Activated CD4-positive, CD25-positive, alpha-beta regulatory T cell treated with anti-CD3 and anti-CD28 coated beads, Interleukin-2, amount 50 U/mL, for 16 hours (primary cell): ENCODE results near the gene FOXA2.
"Not testable (repeated sequence)": the region's sequence is repeated elsewhere in the genome, so short reads cannot be mapped to it uniquely, and the experiment has no call there.

ENCODE experiments used
- DNase-seq: peaks from one replicate; pipeline ENCODE4 v3.0.0-alpha.2; 2020; ENCODE audit warnings: low read depth, low spot score

Gene FOXA2

DNA sequence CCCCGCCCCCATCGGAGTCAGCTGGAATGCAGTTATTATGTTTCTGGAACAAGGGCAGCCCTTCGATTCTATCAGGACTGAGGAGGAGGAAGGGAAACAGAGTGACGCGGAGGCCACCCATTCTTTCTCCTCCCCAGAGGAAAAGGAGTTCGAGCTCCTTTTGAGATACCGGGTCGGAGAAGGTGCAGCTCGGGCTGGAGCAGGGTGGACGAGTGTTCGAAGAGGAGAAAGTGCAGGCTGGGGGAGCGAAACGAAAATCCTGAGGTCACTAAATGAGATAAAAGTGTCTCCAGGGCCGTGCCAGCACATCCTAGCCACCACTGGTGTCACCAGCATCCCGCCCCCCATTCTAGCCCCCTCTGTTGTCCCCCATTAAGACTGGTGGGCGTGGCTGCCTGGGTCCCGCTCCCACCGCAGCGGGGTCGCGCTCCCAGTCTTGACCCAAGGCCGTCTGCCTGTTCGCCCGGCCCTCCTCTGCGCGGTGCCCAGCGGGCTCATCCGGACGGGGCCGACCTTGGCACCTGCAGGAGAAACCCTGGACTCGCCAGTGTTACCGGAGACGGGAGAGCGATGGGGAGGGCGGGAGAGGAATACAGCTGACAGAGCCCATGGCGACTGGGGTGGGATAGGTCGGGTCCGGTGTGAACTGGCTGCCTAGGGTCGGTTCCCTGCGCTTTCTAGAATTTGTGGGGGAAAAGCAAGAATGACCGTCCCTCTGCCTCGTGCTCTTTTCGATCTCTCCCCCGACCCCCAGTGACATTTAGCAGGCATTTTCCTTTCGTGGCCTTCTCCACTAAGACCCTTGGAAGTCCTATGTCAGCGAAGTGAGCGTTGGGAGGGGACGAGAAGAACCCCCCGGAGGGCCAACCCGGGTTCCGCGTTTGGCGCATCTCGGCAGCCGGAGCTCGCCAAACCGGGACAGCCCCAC is 16.2 kb downstream of the FOXA2 start:
- DNase-seq: no peak

DNA sequence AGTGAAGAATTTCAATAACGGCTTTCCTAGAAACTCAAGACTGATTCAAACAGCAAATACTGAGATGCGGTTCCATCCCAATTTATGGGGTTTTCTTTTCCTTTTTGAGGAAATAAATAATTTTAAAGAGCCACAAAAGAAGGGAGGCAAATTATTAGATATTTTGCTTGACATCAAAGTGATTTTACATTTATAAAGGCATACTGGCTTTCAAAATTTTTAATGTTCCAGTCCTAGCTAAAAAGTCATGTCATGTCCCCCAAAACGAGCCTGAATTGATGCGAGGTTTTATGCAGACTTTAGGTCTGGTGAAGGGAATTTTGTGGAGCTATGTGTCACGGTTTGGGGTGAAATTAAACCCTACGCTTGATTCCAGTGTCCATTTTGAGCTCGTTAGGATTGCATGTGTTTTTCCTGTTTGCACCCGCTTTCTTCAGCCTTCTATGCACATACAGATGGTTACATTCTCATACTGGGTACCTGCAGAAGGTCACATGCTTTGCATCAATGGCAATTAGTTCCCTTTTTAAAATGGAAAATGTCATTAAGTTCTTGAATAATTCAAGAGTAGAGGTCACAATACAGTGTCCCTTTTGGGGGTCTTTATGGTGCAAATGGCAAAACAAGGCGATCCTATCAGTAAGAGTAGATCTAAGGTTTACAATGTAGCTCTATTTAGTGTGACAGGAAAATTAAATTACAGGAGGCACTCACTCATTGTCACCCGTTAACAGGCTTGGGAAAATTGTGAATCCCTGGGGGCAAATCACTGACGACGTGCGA is 17.3 kb downstream of the FOXA2 start:
- no peak for DNase-seq

DNA sequence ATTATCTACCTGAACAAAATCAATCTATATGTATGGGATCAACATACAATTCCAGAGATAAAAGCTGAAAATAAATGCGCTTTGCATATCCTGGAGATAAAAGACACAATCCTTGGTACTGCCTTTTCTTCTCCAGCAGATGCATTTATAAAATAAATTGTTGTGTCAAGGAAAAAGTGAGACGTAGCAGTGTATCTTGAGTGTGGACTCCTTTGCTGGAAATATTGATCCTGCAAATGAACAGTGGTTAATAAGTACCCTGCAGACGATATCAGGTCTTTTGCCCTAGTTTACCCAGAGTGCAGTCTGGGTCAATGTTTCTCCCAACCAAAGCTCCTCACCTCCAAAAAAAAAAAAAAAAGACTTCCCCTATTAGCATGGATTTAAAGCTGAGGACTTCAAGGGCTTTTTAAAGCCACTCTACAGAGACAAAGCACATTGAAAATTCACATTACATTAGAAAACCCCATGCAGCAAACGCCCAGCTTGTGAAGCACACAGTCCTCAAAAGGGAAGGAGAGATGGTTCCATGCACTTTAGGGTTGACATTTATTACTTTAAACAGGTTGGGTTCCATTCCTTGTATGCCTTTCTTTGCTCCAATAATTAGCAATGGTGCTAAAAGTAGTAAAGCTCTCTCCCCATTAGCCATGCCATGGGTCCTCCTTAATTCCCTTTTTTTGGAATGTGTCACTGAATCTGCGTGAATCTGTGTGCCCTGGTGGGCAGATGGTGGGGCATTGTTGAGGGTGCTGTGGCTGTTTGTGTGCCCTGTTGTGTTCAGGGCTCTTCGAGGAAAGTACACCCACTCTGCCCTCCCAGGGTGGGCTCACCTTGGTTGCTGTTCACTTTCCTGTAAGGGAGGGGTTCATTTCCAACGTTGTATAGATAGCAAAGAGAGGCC is 21.1 kb downstream of the FOXA2 start:
- no peak for DNase-seq

DNA sequence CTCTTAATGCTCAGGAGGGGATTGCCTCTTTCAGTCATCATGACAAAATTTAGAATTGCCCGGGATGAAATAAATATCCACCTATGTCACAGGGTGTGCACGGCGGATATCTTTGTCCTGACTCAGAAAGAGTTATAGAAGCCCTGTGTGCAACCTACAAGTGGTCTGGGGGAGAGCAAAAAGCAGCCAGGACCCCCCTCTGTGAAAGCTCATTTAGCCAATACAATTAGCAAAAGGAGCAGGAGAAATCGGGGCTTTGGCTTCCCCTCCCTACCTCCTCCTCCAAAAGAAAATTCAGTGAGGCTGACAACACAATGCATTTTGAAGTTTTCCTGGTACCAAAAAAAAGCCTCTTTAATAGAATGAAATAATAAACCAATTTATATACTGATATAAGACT is 21.8 kb downstream of the FOXA2 start:
- no peak for DNase-seq

DNA sequence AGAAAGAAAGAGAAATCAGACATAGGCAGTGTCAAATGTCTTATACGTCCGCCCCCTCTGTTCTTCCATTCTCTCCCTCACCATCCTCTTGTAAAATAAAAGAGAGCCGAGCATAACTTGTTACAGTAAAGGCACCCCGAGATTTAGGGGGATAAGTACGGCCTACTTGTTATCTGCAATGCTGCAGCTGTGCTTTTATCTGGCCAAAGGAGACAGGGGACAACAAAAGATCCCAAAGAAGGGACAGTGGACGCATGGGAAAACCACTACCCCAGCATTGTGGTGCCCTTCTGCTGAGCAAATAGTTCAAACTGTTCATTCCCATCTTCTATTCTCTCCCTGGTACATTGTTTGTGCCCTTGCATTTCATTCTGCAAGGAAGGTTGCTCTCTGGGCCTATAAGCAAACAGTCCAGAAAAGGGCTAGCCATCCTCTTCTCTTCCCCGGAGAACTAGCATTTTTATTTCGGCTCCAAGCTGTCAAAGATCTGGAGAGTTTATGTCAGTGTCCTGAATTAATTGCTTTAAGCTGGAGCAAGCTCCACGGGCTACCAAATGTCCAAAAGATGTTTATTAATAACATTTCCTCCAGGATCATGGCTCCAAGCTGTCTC is 22.3 kb downstream of the FOXA2 start:
- no peak for DNase-seq

DNA sequence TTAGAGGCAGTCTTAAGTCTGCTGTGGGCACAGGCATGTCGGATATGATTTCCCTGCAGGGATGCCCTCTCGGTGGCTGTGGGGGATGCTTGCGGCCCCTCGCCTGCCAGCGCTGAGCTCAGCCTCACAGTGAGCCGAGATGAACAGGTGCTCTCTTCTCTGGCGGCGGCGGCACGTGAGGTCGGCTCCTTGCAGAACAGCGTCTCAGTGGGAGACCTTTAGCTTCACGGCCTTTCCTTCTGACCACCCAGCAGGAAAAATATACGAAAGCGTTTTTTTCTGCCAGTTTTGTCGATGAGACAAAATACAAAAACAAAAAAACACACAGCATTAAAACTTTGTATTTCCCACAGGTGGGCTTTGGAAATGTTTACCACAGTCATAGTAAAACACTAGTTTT is 23.6 kb downstream of the FOXA2 start:
- no peak for DNase-seq

DNA sequence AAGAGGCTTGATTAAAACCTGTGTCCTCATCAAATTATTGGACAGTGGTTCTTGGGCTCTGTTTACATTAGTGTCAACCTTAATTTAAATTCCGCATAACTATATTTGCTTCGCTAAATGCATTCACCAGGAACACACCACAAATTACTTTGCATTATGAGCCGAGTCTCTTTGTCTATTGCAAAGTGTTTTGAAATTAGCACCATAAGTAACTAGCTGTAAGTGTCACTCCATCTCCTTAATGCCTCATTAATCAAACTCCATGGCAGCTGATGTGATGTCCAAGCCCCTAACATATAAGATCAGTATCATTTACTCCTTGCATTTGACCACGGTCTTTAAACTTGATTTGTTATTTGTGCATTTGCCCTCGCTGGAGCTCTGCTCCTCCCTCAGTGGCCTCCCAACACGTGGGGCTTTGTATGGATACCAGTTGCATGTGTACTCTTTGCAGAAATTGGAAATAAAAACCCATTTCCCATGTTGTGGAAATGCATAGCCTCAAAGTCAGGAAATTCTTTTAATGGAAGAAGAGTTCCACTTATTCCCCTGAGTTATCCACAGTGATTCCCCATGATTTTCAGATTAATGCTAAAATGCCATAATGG is 24.6 kb downstream of the FOXA2 start:
- DNase-seq: no peak

DNA sequence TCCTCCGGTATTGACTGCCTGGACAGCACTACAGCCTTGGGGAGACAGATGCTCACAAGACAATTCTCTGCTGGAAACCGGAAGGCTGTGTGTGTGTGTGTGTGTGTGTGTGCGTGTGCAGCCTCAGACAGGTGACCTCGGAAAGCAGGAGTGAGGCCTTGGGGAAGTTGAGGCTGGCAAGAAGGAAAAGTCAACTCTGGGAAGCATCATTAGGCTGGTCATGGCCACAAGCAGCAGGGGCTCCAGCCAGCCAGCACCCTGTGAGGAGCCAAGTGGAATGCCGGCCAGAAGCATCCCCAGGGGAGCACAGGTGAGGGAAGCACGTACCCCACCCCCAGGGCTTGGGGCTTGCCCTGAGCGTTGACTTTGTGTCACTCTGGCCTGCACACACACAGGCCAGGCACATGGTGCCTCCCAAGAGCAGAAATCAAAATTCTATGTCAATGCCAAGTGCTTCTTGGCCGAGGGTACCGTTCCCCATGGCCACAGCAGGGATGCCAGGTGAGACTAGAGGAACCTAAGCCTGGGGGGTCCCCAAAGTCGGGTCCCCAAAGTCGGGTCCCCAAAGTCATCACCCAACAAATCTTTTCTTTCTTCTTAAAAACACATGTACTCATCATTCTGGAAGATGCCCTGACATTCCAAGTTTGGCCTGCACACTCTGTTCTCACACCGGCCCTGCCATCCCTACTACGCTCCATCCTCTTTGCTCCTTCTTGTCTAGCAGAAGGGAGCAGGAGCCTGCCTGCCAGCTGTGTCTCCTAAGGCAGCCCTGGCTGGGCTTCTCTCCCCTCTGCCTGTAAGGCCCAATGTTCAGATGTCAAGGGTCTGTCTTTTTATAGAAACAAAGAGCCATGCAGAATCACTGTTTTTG is 26.7 kb downstream of the FOXA2 start:
- DNase-seq: no peak

DNA sequence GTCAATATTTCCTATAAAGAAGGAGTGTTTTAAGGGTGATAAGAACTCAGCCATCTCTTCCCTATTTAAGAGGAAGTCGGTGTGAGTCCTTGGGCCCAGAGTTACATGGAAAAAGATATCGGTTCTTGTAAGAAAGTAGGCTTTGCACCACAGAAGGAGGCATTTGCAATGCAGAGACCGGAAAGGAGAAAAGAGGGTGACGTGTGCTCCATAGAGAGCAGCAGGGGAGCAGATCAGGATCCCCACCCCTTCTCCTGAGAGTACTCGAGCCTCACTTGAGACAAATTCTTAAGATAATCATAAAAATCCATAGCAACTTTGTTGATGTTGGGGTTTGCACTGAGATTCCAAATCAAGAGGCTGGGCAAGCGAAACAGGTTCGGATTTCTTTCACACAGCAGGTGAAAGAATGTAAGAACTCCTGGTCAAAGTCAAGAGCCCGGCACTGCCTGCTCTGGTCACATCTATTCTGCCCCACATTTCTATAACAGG is 27.8 kb downstream of the FOXA2 start:
- no peak for DNase-seq

DNA sequence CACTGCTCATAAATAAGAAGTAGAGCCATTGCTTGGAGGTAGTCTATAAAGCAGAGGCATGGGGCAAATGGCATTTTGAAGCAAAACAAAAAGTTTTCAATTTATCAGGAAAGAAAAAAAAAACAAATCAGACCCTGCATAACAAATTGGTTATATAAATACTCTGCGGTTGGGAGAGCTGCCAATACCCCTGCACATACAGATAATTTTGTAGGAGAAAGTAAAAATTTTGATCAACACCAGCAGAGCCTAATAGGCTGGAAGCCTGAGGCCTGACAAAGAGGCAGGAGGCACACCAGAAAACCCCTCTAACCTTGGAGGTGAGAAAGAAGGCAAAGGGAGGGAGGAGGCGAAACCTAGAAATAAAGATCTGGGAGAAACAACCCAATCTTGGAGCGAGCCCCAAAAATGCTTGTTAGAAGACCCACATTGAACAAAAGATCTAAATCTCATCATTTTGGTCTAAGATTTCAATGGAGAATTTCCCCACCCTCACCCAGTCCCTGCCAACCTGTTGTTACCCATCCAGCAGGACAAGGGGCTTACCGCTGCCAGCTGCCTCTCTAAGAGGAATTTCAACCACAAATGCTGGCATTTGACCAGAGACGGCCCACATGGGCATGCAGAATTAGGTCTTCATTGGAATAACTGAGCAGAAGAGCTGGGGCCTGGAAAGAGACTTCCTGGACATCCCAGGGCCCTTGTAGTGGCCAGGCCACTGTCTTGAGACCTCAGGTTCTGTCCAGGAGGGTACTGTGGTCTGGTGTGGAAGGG is 28.4 kb downstream of the FOXA2 start:
- DNase-seq: no peak

DNA sequence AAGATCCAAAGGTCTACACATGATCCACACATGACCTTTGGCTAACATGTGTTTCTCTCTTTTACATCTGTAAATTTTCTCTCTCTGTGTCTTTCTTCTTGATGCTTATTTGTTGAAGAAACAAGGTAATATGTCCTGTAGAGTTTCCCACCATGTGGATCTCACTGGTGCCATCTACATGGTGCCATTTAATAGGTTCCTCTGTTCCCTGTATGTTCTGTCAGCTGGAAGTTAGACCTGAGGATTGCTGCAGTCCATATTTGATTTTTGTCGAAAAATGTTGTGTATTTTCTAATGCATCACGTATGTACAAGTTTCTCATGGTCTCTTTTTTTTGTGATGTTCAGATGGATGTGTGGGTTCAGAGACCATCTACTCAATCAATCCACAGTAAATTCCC is 30.0 kb downstream of the FOXA2 start:
- no peak for DNase-seq

DNA sequence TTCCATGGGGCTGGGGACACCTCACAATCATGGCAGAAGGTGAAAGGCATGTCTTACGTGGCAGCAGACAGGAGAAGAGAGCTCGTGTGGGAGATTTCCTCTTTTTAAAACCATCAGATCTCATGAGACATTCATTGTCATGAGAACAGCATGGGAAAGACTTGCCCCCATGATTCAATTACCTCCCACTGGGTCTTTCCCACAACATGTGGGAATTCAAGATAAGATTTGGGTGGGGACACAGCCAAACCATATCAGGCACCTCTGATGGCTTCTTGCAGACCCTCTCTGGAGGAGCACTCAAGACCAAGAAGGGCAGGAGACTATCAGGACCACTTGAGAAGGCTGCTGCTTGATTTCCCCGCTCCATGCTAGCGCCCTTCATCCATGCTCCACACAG is 33.9 kb downstream of the FOXA2 start:
- DNase-seq: not testable (repeated sequence)

DNA sequence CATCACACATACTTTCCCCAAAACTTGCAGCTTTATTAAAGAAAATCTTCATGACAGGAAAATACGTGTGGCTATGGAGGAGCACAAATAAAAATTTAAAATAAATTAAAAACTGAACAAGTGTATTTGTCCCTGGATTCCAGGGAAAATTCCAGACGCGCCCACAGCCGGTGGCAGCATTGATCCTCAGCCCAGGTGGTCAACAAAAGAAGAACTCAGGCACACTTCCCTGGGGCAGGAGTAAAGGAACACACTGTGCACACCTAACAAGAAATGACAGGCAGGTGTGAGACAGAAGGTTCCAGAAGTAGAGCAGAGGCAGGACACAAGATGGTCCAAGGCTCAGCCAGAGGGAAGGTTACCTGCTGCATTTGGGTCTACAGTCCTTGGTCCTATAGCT is 36.3 kb downstream of the FOXA2 start:
- DNase-seq: no peak

DNA sequence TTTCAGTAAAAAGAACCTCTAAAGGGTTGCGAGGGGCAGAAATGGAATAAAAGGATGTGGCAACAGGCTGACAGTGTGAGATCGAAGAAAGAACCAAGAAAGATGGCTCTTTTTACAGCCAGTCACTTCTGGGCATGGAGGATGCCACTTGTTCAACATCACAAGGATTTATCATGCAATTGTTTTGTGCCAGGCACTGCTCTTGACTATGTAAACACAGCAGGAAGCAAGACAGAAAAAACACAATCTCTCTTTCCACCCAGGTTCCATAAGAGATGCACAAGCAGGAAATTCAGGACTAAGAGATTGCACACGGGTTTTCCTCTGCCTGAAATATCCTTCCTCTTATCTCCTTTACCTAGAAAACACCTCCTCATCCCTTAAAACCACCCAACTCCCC is 38.0 kb downstream of the FOXA2 start:
- DNase-seq: no peak

DNA sequence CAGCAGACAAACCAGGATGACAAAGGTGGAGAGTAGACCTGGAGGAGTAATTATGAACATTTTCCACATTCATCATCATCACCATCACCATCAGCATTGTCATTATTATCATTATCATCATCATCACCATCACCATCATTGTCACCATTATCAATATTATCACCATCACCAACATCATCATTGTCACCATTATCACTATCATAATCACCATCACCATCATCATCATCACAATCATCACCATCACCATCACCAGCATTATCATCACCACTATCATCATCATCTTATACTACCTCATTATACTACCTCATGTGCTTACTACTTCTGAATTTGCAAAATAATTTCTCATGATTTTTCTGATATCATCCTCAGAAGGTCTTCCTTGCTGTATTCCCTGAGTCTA is 39.3 kb downstream of the FOXA2 start:
- no peak for DNase-seq

DNA sequence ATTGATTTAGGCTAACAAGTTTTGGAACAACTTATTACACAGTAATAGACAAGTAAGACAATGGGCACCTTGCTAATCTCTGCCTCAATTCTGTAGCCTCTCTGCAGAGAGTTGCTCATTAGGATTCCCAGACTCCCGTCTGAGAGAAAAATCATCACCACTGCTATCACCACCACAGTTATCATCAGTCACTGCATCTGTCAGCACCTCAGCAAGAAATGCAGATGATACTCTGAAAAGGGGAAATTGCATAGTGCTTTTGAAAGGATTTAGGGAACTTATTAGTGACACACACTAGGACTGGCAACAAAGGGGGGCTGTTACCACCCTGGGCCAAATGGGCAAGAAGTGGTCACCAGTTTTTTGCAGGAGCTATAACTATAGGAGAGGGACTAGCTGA is 39.9 kb downstream of the FOXA2 start:
- DNase-seq: no peak

DNA sequence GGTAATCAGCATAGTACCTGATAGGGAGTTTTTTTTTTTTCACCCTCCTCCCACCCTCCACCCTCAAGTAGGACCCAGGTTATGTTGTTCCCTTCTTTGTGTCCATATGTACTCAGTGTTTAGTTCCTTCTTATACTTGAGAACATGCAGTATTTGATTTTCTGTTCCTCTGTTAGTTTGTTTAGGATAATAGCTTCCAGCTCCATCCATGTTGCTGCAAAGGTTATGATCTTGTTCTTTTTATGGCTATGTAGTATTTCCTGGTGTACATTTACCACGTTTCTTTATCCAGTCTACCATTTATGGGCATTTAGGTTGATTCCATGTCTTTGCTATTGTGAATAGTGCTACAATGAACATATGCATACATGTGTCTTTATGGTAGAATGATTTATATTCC is 41.9 kb downstream of the FOXA2 start:
- no peak for DNase-seq

DNA sequence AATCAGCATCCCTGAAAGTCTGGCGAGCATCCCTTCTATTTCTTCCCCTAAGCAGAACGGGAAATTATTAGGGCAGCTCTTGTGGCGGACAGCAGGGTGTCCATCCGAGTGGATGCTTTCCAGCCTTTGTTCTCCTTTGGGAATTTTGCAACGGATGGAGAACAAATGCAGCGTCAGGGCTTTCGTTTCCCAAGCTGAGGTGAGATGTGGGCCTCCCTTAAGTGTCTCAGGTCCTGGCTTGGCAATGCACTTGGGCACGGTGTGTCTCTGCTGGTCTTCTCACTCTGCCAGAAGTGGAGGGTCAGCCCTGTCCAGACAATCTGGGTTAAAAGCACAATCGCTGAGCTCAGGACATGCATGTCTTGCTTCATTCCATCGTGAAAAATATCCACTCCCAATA is 43.5 kb downstream of the FOXA2 start:
- DNase-seq: no peak
